SU-DHL-6 (cell line): ENCODE results near the gene LENG9.

Source experiments
- CTCF ChIP-seq: fragments of 200-600 bp; sonication (generic); IDR thresholded peaks from one replicate; pipeline ENCODE4 v1.5.1; 2017; ENCODE audit warnings: antibody characterized with exemption, mild to moderate bottlenecking, low read length, moderate library complexity; ENCODE audit not compliant: insufficient read depth, poor library complexity, severe bottlenecking
- EZH2phosphoT487 ChIP-seq: fragments of 200-600 bp; sonication (generic), shearing (Covaris generic); conservative IDR thresholded peaks from 2 replicates; pipeline ENCODE4 v1.6.1; 2018; ENCODE audit warnings: mild to moderate bottlenecking, antibody characterized with exemption, low read length, moderate library complexity, mixed read lengths

- TF ChIP-seq CTCF: no peak
- no peak for TF ChIP-seq EZH2phosphoT487
These were observed 685 bp downstream of the LENG9 start for GRCh38 chr19:54462655-54463530.
